Body of pancreas (tissue), 4 donors: ENCODE results near the gene SLC38A11. TPM values are rescaled to one million over a fixed set of nuclear protein-coding genes. Genes with fewer than 3 reads are reported as not detected.
"Not testable (repeated sequence)": the region's sequence is repeated elsewhere in the genome, so short reads cannot be mapped to it uniquely, and the experiment has no call there.

Source experiments
- ATAC-seq: fragments of 150-250 bp; one replicate; pipeline ENCODE4 v1.9.1; 2016
- DNase-seq, 4 donors: peaks; one replicate each; pipeline ENCODE4 v3.0.0-alpha.2; 2019
- H3K27ac ChIP-seq, 4 donors: fragments of 200-600 bp; sonication (generic); 1 replicate in 3 of 4; 2 replicates in 1 of 4; pipeline versions ENCODE4 v1.5.1 to v1.6.1; 2016 to 2019; ENCODE audit warnings: mild to moderate bottlenecking in 1 of 4, mixed read lengths in 1 of 4, moderate library complexity in 1 of 4
- H3K27me3 ChIP-seq, 2 donors: fragments of 200-600 bp; sonication (generic); one replicate each; pipeline ENCODE4 v1.6.0; 2016; ENCODE audit warnings: mild to moderate bottlenecking in 1 of 2
- H3K36me3 ChIP-seq, 2 donors: fragments of 200-600 bp; sonication (generic); replicated peaks in 1 of 2; 2 replicates each; pipeline ENCODE4 v1.5.1; 2016; ENCODE audit warnings: low read depth in 2 of 2; ENCODE audit not compliant: insufficient read depth in 1 of 2
- H3K4me1 ChIP-seq: fragments of 200-600 bp; sonication (generic); one replicate; pipeline ENCODE4 v1.6.0; 2016
- H3K4me3 ChIP-seq, 2 donors: fragments of 200-600 bp; sonication (generic); 1 replicate in 1 of 2; 2 replicates in 1 of 2; pipeline ENCODE4 v1.5.1; 2016 to 2019
- H3K9me3 ChIP-seq, 3 donors: fragments of 200-600 bp; sonication (generic); 1 replicate in 2 of 3; 2 replicates in 1 of 3; pipeline ENCODE4 v1.5.1; 2016
- POLR2A ChIP-seq, 3 donors: fragments of 450-650 bp; IDR thresholded peaks; one replicate each; pipeline ENCODE4 v1.6.1; 2016; ENCODE audit warnings: antibody characterized with exemption in 3 of 3, mild to moderate bottlenecking in 2 of 3
- WGBS, 2 donors: methylation state at CpG; one replicate each; pipeline ENCODE4 v1.1.5; 2017; 5-methylcytosine and 5-hydroxymethylcytosine counted together
- intact Hi-C: fragments of 100-400 bp; cut with DNase I; formaldehyde crosslinking; loops from one replicate; pipeline ENCODE4 v1.15.1; 2023
- total RNA-seq, 2 donors: library from RNA; depleted of rRNA; stranded (reverse); fragments of >200 nt; gene quantifications; one replicate each; pipeline ENCODE4 v1.1.0, GENCODE V29; 2016
- TF ChIP-seq, protein P1 (sequence below), 7 experiments: fragments of 450-650 bp in 4 of 7; fragments of 200-600 bp in 3 of 7; sonication (generic) in 3 of 7; IDR thresholded peaks; one replicate each; pipeline ENCODE4 v1.5.1; 2016 to 2019; ENCODE audit warnings: antibody characterized with exemption in 7 of 7

SLC38A11 gene
- total RNA-seq, 2 donors from 2014 or later = 1.6 to 2.9 TPM

DNA sequence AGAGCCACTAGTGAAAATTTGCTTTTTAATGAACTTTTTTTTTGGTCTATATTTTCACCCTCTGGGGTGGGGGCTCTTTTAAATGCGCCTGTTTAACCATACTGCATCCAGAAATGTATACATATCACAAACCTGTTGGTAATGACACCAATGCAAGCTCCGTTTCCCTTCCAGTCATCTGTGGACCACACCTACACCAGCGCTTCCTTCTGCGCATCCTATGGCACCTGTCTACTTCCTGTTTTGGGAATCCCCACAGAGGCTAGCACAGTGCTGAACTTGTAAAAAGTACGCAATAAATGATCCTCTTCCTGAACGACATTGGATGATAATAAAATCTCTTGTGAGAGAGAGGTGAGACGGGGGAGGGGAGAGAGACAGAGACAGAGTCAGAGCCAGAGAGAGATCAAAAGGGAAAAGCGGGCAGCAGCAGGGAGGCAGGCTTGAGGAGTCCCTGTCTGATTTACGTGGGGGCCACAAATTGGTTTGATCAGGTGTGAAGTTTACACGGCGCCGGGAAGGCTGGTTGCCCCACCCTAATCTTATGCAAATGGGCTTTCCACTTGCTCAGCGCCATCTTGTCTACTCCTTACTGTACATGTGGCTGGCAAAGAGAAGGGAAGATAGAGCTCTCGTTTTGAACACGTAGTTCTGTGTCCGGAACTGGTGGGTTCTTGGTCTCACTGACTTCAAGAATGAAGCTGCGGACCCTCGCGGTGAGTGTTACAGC lies 38.1 kb upstream of the SLC38A11 start:
- Histone ChIP-seq H3K36me3 (no peaks in the 10 kb centered on the region), H3K27me3 (no peaks in the 10 kb centered on the region), H3K4me3 (no peak overlapping the region), H3K9me3 (no peaks in the 10 kb centered on the region), H3K4me1 (peaks cover 5% of the 10 kb centered on the region), H3K27ac (no peak overlapping the region)
- TF ChIP-seq POLR2A (IDR thresholded peaks at IDR 0.05) = no peak
- TF ChIP-seq, protein P1, sequence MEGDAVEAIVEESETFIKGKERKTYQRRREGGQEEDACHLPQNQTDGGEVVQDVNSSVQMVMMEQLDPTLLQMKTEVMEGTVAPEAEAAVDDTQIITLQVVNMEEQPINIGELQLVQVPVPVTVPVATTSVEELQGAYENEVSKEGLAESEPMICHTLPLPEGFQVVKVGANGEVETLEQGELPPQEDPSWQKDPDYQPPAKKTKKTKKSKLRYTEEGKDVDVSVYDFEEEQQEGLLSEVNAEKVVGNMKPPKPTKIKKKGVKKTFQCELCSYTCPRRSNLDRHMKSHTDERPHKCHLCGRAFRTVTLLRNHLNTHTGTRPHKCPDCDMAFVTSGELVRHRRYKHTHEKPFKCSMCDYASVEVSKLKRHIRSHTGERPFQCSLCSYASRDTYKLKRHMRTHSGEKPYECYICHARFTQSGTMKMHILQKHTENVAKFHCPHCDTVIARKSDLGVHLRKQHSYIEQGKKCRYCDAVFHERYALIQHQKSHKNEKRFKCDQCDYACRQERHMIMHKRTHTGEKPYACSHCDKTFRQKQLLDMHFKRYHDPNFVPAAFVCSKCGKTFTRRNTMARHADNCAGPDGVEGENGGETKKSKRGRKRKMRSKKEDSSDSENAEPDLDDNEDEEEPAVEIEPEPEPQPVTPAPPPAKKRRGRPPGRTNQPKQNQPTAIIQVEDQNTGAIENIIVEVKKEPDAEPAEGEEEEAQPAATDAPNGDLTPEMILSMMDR (IDR thresholded peaks at IDR 0.05) = no peak
- 73 to 76% methylated on average over 19 of the region's 19 CpGs for WGBS, 2 donors
- DNase-seq = no peak
- intact Hi-C loops = loop anchor here (10.0 kb wide), 1 partner anchor 301 kb away; no protein-coding TSS in a partner anchor
- no peak for ATAC-seq

GRCh38 chr2:164992818-164993217 lies 37.5 kb upstream of the SLC38A11 start:
- no peaks in the 10 kb centered on the region for H3K9me3 ChIP-seq
- no peaks in the 10 kb centered on the region for H3K27me3 ChIP-seq
- peaks cover 5% of the 10 kb centered on the region for H3K4me1 ChIP-seq
- H3K4me3 ChIP-seq = no peak overlapping the region
- no peaks in the 10 kb centered on the region for H3K36me3 ChIP-seq
- intact Hi-C loops = loop anchor here (10.0 kb wide), 1 partner anchor 302 kb away; no protein-coding TSS in a partner anchor
- DNase-seq = peak; percentile 71 to 80 (median 76)
- H3K27ac ChIP-seq = no peak overlapping the region
- ATAC-seq = peak; percentile 90
- WGBS, 2 donors = 0 to 1% methylated on average over 5 of the region's 5 CpGs
- TF ChIP-seq, protein P1 (IDR thresholded peaks at IDR 0.05) = peak; percentile 14 to 75 (median 48)
- TF ChIP-seq POLR2A (IDR thresholded peaks at IDR 0.05) = no peak

DNA sequence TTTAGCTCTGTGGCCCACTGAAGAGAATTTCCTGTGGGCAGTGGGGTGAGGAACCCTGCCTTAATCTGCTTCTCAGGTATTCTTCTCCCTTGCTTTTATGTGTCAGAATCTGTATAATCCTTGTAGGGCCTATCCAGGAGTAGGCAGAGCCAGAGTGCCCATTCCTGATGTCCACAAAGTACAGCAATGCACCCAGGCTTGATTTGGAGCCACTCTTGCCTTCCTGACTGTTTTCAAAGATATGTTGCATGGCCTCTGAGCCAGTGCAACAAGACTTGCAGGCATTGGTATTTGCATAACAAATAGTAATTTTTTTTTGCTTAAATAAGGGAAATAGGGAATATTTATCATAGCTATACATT lies 36.7 kb upstream of the SLC38A11 start:
- intact Hi-C loops = loop anchor here (10.0 kb wide), 1 partner anchor 303 kb away; no protein-coding TSS in a partner anchor
- not testable (repeated sequence) for H3K4me3 ChIP-seq, H3K27me3 ChIP-seq, DNase-seq, H3K9me3 ChIP-seq, ATAC-seq, H3K4me1 ChIP-seq, H3K36me3 ChIP-seq
- H3K27ac ChIP-seq = peak overlapping the region in 2 of 4 donors; percentile 14 to 21

- not testable (repeated sequence) for H3K4me3 ChIP-seq, DNase-seq, H3K4me1 ChIP-seq, H3K9me3 ChIP-seq, ATAC-seq, H3K36me3 ChIP-seq, H3K27me3 ChIP-seq
- H3K27ac ChIP-seq = peak overlapping the region in 2 of 4 donors; percentile 14 to 21
- intact Hi-C loops = loop anchor here (10.0 kb wide), 1 partner anchor 303 kb away; no protein-coding TSS in a partner anchor
These were observed 36.2 kb upstream of the SLC38A11 start for GRCh38 chr2:164991361-164992092.

GRCh38 chr2:164990953-164991352 lies 35.6 kb upstream of the SLC38A11 start:
- not testable (repeated sequence) for DNase-seq, H3K4me3 ChIP-seq, ATAC-seq, H3K27ac ChIP-seq, H3K36me3 ChIP-seq, H3K27me3 ChIP-seq, H3K4me1 ChIP-seq, H3K9me3 ChIP-seq
- intact Hi-C loops = loop anchor here (10.0 kb wide), 1 partner anchor 304 kb away; no protein-coding TSS in a partner anchor

DNA sequence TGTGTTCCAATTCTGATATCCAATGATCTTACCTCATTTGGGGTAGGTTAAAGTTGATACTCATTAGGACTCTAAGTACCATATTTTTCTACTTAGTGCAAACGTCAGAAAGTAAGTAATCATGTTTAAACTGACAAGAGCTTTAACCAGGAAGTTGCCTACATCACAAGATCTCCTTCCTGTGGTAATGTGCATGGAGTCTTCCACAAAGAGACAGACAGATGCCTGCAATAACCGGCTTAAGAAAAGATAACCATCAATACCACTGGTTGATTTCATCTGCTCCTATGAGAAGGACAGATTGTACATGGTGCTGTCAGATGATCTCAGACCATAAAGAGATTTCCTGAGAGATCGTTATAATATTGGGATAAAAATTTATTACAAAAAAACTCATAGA lies 33.5 kb upstream of the SLC38A11 start:
- H3K4me1 ChIP-seq, H3K27ac ChIP-seq, H3K27me3 ChIP-seq, H3K36me3 ChIP-seq, DNase-seq, intact Hi-C loops, H3K9me3 ChIP-seq, ATAC-seq, H3K4me3 ChIP-seq: not testable (repeated sequence)
- 50 to 77% methylated on average over 3 of the region's 3 CpGs for WGBS, 2 donors

- H3K27ac ChIP-seq, H3K4me3 ChIP-seq, H3K4me1 ChIP-seq, H3K27me3 ChIP-seq, intact Hi-C loops, H3K9me3 ChIP-seq, H3K36me3 ChIP-seq, DNase-seq, ATAC-seq: not testable (repeated sequence)
- WGBS, 2 donors = 61 to 62% methylated on average over 3 of the region's 3 CpGs
These were observed 30.7 kb upstream of the SLC38A11 start for GRCh38 chr2:164986027-164986426.
